ENCODE data around the gene GALNT10.

GALNT10 gene

GRCh38 chr5:154301726-154302125 lies 111.2 kb downstream of the GALNT10 start:
- no peak overlapping the region for H4K91ac ChIP-seq (ENCODE audit: low read depth, low read length)
- H3K27me3 ChIP-seq (ENCODE audit: insufficient read depth, low read length): no peaks in the 10 kb centered on the region
- no peak overlapping the region for H3K4me3 ChIP-seq (ENCODE audit: low read depth, low read length)
- H3K4me2 ChIP-seq (ENCODE audit: low read length): no peak overlapping the region
- H3K79me2 ChIP-seq (ENCODE audit: control insufficient read depth, insufficient read depth, low read length, poor library complexity): no peaks in the 10 kb centered on the region
- H3K23ac ChIP-seq (ENCODE audit: low read length): no peak overlapping the region
- H2BK12ac ChIP-seq (ENCODE audit: low read length): no peak overlapping the region
- no peak overlapping the region for H3K9ac ChIP-seq (ENCODE audit: low read length)
- no peak overlapping the region for H4K12ac ChIP-seq (ENCODE audit: low read depth, low read length)
- no peak overlapping the region for H3K18ac ChIP-seq (ENCODE audit: low read length)
- peaks cover 15 to 46% of the 10 kb centered on the region in 2 experiments for H3K36me3 ChIP-seq (ENCODE audit: control insufficient read depth in 1 of 2, insufficient read depth in 2 of 2, low read length in 2 of 2)
- H3K27ac ChIP-seq (ENCODE audit: low read depth, low read length): no peak overlapping the region
- H3K4me1 ChIP-seq (ENCODE audit: control insufficient read depth in 1 of 2, insufficient read depth in 2 of 2, low read length in 2 of 2): no peaks in the 10 kb centered on the region
- H2BK5ac ChIP-seq (ENCODE audit: low read depth, low read length, poor library complexity): no peak overlapping the region
- no peak overlapping the region for H2AFZ ChIP-seq (ENCODE audit: insufficient read depth, low read length, poor library complexity)
- no peaks in the 10 kb centered on the region for H3K9me3 ChIP-seq (ENCODE audit: insufficient read depth, low read depth, low read length)
- H3K4ac ChIP-seq (ENCODE audit: low read depth, low read length): no peak overlapping the region
- WGBS (ENCODE audit: extremely low coverage, insufficient coverage, insufficient read length): no CpG with 5 or more reads among the region's 3 CpGs
- no peak overlapping the region for H2AK5ac ChIP-seq (ENCODE audit: low read length)
- H3K14ac ChIP-seq (ENCODE audit: low read length): no peak overlapping the region
- no peak for DNase-seq
- H3K79me1 ChIP-seq (ENCODE audit: low read length): no peaks in the 10 kb centered on the region
- H4K8ac ChIP-seq (ENCODE audit: low read depth, low read length): no peak overlapping the region
- no peak overlapping the region for H2BK120ac ChIP-seq (ENCODE audit: insufficient read depth, low read length, poor library complexity)

- no peak overlapping the region for H3K9ac ChIP-seq (ENCODE audit: low read length)
- H4K91ac ChIP-seq (ENCODE audit: low read depth, low read length): no peak overlapping the region
- H4K8ac ChIP-seq (ENCODE audit: low read depth, low read length): no peak overlapping the region
- no peak overlapping the region for H3K14ac ChIP-seq (ENCODE audit: low read length)
- H3K27ac ChIP-seq (ENCODE audit: low read depth, low read length): no peak overlapping the region
- no peaks in the 10 kb centered on the region for H3K9me3 ChIP-seq (ENCODE audit: insufficient read depth, low read depth, low read length)
- H3K4me1 ChIP-seq (ENCODE audit: control insufficient read depth in 1 of 2, insufficient read depth in 2 of 2, low read length in 2 of 2): no peaks in the 10 kb centered on the region
- no peak overlapping the region for H2AFZ ChIP-seq (ENCODE audit: insufficient read depth, low read length, poor library complexity)
- H2BK120ac ChIP-seq (ENCODE audit: insufficient read depth, low read length, poor library complexity): no peak overlapping the region
- H3K4me3 ChIP-seq (ENCODE audit: low read depth, low read length): no peak overlapping the region
- no peak overlapping the region for H3K18ac ChIP-seq (ENCODE audit: low read length)
- no peaks in the 10 kb centered on the region for H3K27me3 ChIP-seq (ENCODE audit: insufficient read depth, low read length)
- H2BK5ac ChIP-seq (ENCODE audit: low read depth, low read length, poor library complexity): no peak overlapping the region
- H3K79me2 ChIP-seq (ENCODE audit: control insufficient read depth, insufficient read depth, low read length, poor library complexity): no peaks in the 10 kb centered on the region
- DNase-seq: no peak
- WGBS (ENCODE audit: extremely low coverage, insufficient coverage, insufficient read length): no CpG with 5 or more reads among the region's 5 CpGs
- no peak overlapping the region for H3K23ac ChIP-seq (ENCODE audit: low read length)
- H2BK12ac ChIP-seq (ENCODE audit: low read length): no peak overlapping the region
- no peaks in the 10 kb centered on the region for H3K79me1 ChIP-seq (ENCODE audit: low read length)
- H3K4me2 ChIP-seq (ENCODE audit: low read length): no peak overlapping the region
- no peak overlapping the region for H3K4ac ChIP-seq (ENCODE audit: low read depth, low read length)
- H4K12ac ChIP-seq (ENCODE audit: low read depth, low read length): no peak overlapping the region
- H2AK5ac ChIP-seq (ENCODE audit: low read length): no peak overlapping the region
- H3K36me3 ChIP-seq (ENCODE audit: control insufficient read depth in 1 of 2, insufficient read depth in 2 of 2, low read length in 2 of 2): peaks cover 15 to 42% of the 10 kb centered on the region in 2 experiments
Measured at GRCh38 chr5:154302161-154302560, 111.6 kb downstream of the GALNT10 start.

GRCh38 chr5:154303133-154303532 lies 112.6 kb downstream of the GALNT10 start:
- whole genome bisulfite sequencing (ENCODE audit: extremely low coverage, insufficient coverage, insufficient read length): no CpG with 5 or more reads among the region's 1 CpG
- H3K23ac ChIP-seq (ENCODE audit: low read length): no peak overlapping the region
- H3K4ac ChIP-seq (ENCODE audit: low read depth, low read length): no peak overlapping the region
- DNase-seq: no peak
- H2AFZ ChIP-seq (ENCODE audit: insufficient read depth, low read length, poor library complexity): no peak overlapping the region
- H3K14ac ChIP-seq (ENCODE audit: low read length): no peak overlapping the region
- H3K4me2 ChIP-seq (ENCODE audit: low read length): no peak overlapping the region
- H3K9me3 ChIP-seq (ENCODE audit: insufficient read depth, low read depth, low read length): no peaks in the 10 kb centered on the region
- no peak overlapping the region for H3K4me3 ChIP-seq (ENCODE audit: low read depth, low read length)
- H3K27ac ChIP-seq (ENCODE audit: low read depth, low read length): no peak overlapping the region
- H2BK120ac ChIP-seq (ENCODE audit: insufficient read depth, low read length, poor library complexity): no peak overlapping the region
- no peak overlapping the region for H2AK5ac ChIP-seq (ENCODE audit: low read length)
- H3K36me3 ChIP-seq (ENCODE audit: control insufficient read depth in 1 of 2, insufficient read depth in 2 of 2, low read length in 2 of 2): peaks cover 13 to 35% of the 10 kb centered on the region in 2 experiments
- no peak overlapping the region for H2BK12ac ChIP-seq (ENCODE audit: low read length)
- peaks cover under 1 to 1% of the 10 kb centered on the region in 2 experiments for H3K4me1 ChIP-seq (ENCODE audit: control insufficient read depth in 1 of 2, insufficient read depth in 2 of 2, low read length in 2 of 2)
- no peak overlapping the region for H4K8ac ChIP-seq (ENCODE audit: low read depth, low read length)
- H4K91ac ChIP-seq (ENCODE audit: low read depth, low read length): no peak overlapping the region
- H2BK5ac ChIP-seq (ENCODE audit: low read depth, low read length, poor library complexity): no peak overlapping the region
- H3K79me2 ChIP-seq (ENCODE audit: control insufficient read depth, insufficient read depth, low read length, poor library complexity): no peaks in the 10 kb centered on the region
- H4K12ac ChIP-seq (ENCODE audit: low read depth, low read length): no peak overlapping the region
- H3K27me3 ChIP-seq (ENCODE audit: insufficient read depth, low read length): no peaks in the 10 kb centered on the region
- no peak overlapping the region for H3K9ac ChIP-seq (ENCODE audit: low read length)
- H3K79me1 ChIP-seq (ENCODE audit: low read length): no peaks in the 10 kb centered on the region
- H3K18ac ChIP-seq (ENCODE audit: low read length): no peak overlapping the region

- H2BK5ac ChIP-seq (ENCODE audit: low read depth, low read length, poor library complexity): no peak overlapping the region
- DNase-seq: peak; percentile 54 to 77
- H3K9ac ChIP-seq (ENCODE audit: low read length): no peak overlapping the region
- peaks cover 0 to 3% of the 10 kb centered on the region in 2 experiments for H3K36me3 ChIP-seq (ENCODE audit: control insufficient read depth in 1 of 2, insufficient read depth in 2 of 2, low read length in 2 of 2)
- no peak overlapping the region for H3K4me3 ChIP-seq (ENCODE audit: low read depth, low read length)
- no peaks in the 10 kb centered on the region for H3K79me1 ChIP-seq (ENCODE audit: low read length)
- H2AK5ac ChIP-seq (ENCODE audit: low read length): peak overlapping the region; percentile 35
- H3K4ac ChIP-seq (ENCODE audit: low read depth, low read length): no peak overlapping the region
- H3K18ac ChIP-seq (ENCODE audit: low read length): no peak overlapping the region
- H3K27me3 ChIP-seq (ENCODE audit: insufficient read depth, low read length): no peaks in the 10 kb centered on the region
- no peaks in the 10 kb centered on the region for H3K79me2 ChIP-seq (ENCODE audit: control insufficient read depth, insufficient read depth, low read length, poor library complexity)
- H4K91ac ChIP-seq (ENCODE audit: low read depth, low read length): no peak overlapping the region
- H3K4me1 ChIP-seq (ENCODE audit: control insufficient read depth in 1 of 2, insufficient read depth in 2 of 2, low read length in 2 of 2): peaks cover 13 to 16% of the 10 kb centered on the region in 2 experiments
- peak overlapping the region; percentile 88 for H3K23ac ChIP-seq (ENCODE audit: low read length)
- H3K4me2 ChIP-seq (ENCODE audit: low read length): no peak overlapping the region
- no peak overlapping the region for H4K12ac ChIP-seq (ENCODE audit: low read depth, low read length)
- no peaks in the 10 kb centered on the region for H3K9me3 ChIP-seq (ENCODE audit: insufficient read depth, low read depth, low read length)
- H2AFZ ChIP-seq (ENCODE audit: insufficient read depth, low read length, poor library complexity): no peak overlapping the region
- WGBS (ENCODE audit: extremely low coverage, insufficient coverage, insufficient read length): no CpG with 5 or more reads among the region's 7 CpGs
- H2BK120ac ChIP-seq (ENCODE audit: insufficient read depth, low read length, poor library complexity): peak overlapping the region; percentile 25
- no peak overlapping the region for H2BK12ac ChIP-seq (ENCODE audit: low read length)
- H4K8ac ChIP-seq (ENCODE audit: low read depth, low read length): no peak overlapping the region
- H3K27ac ChIP-seq (ENCODE audit: low read depth, low read length): peak overlapping the region; percentile 64
- H3K14ac ChIP-seq (ENCODE audit: low read length): no peak overlapping the region
Measured at GRCh38 chr5:154308443-154309370, 118.2 kb downstream of the GALNT10 start.
